Measurements from ENCODE around the gene TLDC2.
"Not testable (repeated sequence)": the region's sequence is repeated elsewhere in the genome, so short reads cannot be mapped to it uniquely, and the experiment has no call there.

The TLDC2 gene

GRCh38 chr20:36866681-36867495, 9.1 kb upstream of the TLDC2 start:
- no peak for DNase-seq (ENCODE audit: low read depth in 2 of 2)

- DNase-seq (ENCODE audit: low read depth in 2 of 2): no peak
Measured at GRCh38 chr20:36871640-36872570, 4.0 kb upstream of the TLDC2 start.

GRCh38 chr20:36872852-36873251, 3.1 kb upstream of the TLDC2 start:
- DNase-seq (ENCODE audit: low read depth in 2 of 2): no peak

GRCh38 chr20:36873498-36874189, 2.3 kb upstream of the TLDC2 start:
- no peak for DNase-seq (ENCODE audit: low read depth in 2 of 2)

GRCh38 chr20:36875093-36875492, 845 bp upstream of the TLDC2 start:
- DNase-seq (ENCODE audit: low read depth in 2 of 2): not testable (repeated sequence)

GRCh38 chr20:36876473-36876833, 515 bp downstream of the TLDC2 start:
- no peak for DNase-seq (ENCODE audit: low read depth in 2 of 2)

- no peak for DNase-seq (ENCODE audit: low read depth in 2 of 2)
Measured at GRCh38 chr20:36878941-36879340, 3.0 kb downstream of the TLDC2 start.

- DNase-seq (ENCODE audit: low read depth in 2 of 2): no peak
Measured at GRCh38 chr20:36880741-36881250, 4.9 kb downstream of the TLDC2 start.

GRCh38 chr20:36881331-36881730, 5.4 kb downstream of the TLDC2 start:
- no peak for DNase-seq (ENCODE audit: low read depth in 2 of 2)

GRCh38 chr20:36881888-36882287, 6.0 kb downstream of the TLDC2 start:
- DNase-seq (ENCODE audit: low read depth in 2 of 2): no peak

GRCh38 chr20:36883977-36884535, 8.1 kb downstream of the TLDC2 start:
- DNase-seq (ENCODE audit: low read depth in 2 of 2): no peak

- DNase-seq (ENCODE audit: low read depth in 2 of 2): no peak
Measured at GRCh38 chr20:36885356-36885755, 9.4 kb downstream of the TLDC2 start.

GRCh38 chr20:36886859-36887751, 11.2 kb downstream of the TLDC2 start:
- DNase-seq (ENCODE audit: low read depth in 2 of 2): peak; percentile 71 to 81

GRCh38 chr20:36887752-36888090, 11.8 kb downstream of the TLDC2 start:
- DNase-seq (ENCODE audit: low read depth in 2 of 2): no peak

- DNase-seq (ENCODE audit: low read depth in 2 of 2): no peak
Measured at GRCh38 chr20:36888880-36889516, 13.1 kb downstream of the TLDC2 start.

GRCh38 chr20:36890586-36890985, 14.6 kb downstream of the TLDC2 start:
- no peak for DNase-seq (ENCODE audit: low read depth in 2 of 2)

GRCh38 chr20:36891211-36891610, 15.3 kb downstream of the TLDC2 start:
- DNase-seq (ENCODE audit: low read depth in 2 of 2): no peak

- no peak for DNase-seq (ENCODE audit: low read depth in 2 of 2)
Measured at GRCh38 chr20:36893801-36894200, 17.9 kb downstream of the TLDC2 start.

GRCh38 chr20:36895036-36895435, 19.1 kb downstream of the TLDC2 start:
- no peak for DNase-seq (ENCODE audit: low read depth in 2 of 2)

- no peak for DNase-seq (ENCODE audit: low read depth in 2 of 2)
Measured at GRCh38 chr20:36904690-36905089, 28.8 kb downstream of the TLDC2 start.
